Fibroblast of skin of left quadriceps (primary cell): ENCODE results near the gene EPB41L4B.

ENCODE experiments used
- DNase-seq, 2 experiments: peaks; one replicate each; pipeline ENCODE4 v3.0.0-alpha.2; 2013; ENCODE audit warnings: low read depth in 2 of 2

Gene EPB41L4B

GRCh38 chr9:109269839-109270238 lies 51.0 kb downstream of the EPB41L4B start:
- DNase-seq: no peak

- no peak for DNase-seq
These were observed 51.8 kb downstream of the EPB41L4B start for GRCh38 chr9:109269081-109269480.

- no peak for DNase-seq
These were observed 53.3 kb downstream of the EPB41L4B start for GRCh38 chr9:109267555-109267954.

DNA sequence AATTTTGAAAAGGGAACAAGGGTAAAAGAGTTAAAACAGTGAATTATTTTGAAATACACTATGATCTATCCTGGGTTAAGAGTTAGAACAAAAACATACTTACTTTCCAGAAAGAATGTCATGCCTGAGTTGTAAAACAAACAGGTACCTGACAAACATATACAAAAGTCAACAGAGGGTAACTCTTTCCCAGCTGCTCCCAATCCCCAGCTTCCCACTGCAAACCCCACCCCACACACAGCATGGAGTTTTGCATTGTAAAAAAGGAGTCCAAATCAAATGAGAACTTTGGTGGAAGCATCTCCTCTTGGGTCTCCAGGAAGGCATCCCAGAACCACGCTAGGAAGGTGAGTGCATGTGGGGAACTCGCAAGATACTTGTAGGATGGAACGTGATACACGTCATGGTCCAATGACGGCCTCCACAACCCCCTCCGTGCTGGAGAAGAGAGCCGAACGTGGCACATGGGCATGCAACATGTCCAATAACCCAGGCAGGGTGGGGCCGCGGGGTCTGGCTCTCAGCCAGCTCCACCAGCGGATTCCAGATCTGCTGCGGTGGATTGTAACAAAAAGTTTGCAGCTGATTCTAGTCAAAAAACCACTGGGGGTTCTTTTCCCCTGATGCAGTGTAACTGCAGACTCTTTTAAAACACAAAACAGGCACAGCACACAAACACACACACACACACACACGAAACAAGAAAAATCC lies 55.8 kb downstream of the EPB41L4B start:
- no peak for DNase-seq

DNA sequence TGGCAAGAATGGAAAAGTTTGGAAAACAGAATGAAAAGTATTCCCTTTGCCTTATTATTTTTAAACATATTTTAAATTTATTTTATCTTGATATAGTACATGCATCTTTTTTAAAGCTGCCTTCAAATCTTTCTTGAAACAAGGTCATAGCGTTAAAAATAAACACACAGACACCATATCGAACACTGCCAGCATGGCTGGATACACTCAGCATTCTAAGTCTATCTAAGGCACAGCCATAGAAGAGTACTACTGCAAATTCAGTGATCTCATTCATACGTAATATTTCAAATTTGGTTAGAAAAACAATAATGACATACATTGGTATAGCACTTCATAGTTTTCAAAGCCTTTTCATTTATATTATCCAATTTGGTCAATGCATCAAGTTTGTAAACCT lies 57.5 kb downstream of the EPB41L4B start:
- no peak for DNase-seq

DNA sequence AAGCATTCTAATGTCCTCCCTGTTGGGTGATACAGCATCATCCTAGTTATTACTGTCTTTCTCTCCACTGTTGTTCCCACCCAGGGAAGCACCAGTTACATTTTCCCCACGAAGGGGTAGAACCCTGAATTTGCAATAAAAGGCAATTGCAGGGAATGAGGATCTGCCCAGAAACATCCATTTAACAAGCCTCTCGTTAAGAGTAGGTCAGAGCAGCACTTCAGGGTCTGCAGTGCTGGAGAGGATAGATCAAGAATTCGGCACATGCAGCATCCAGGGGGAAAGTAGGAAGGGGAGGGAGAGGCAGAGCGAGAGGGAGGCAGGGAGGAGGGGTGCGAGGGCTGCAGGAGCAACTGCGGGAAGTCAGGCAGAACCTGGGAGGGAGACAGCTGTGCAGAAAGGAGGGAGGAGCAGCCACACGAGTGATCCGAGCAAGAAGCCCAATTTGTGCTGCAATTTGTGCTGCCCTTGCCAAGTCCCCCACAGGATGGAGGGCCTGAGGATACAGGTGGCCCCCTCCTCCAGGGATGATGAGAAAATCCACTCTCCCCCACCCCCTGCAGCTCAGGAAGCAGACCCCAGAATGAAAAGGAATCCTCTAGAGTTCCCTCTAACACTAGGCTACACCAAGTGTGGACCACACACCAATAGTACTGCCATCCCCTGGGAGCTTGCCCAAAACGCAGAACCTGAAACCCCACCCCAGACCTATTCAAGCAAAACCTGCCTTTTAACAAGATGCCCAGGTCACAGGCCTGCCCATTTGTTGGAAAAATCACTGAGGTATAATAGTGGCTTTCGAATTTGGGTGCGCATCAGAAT lies 62.2 kb downstream of the EPB41L4B start:
- no peak for DNase-seq

DNA sequence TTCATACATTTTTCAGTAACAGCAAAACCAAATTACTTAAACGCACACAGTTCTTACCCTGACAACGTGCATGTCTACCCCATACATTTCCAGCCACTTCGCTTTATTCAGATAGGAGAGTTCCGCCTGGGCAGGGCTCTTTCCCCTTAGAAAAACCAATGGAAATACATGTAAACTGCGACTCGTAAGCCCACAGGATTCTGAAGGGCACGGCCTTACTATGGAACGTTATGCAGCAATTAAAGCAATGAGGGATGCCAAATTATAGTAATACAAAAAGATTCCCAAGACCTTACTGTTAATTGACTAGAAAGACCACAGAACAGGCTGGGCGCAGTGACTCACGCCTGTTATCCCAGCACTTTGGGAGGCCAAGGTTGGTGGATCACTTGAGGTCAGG lies 64.5 kb downstream of the EPB41L4B start:
- DNase-seq: peak in 1 of 2 experiments; percentile 21

DNA sequence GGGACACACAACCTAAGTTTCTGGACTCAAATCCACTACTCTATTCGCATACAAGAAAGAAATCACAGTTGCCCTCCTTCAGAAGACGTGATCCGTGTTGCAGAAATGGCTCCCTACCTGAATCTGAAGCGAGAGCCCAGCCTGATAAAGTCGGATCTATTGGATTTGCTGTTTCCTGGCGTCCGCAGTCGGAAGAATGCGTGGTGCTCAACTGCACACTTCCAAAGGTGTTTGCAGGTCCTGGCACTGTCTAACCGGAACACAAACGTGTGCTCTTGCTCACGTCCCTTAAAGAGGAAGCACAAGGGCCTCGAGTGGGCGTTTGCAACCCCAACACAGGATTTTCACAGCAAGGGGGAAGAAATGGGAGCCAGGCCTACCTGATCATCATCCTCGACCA lies 65.5 kb downstream of the EPB41L4B start:
- no peak for DNase-seq

DNA sequence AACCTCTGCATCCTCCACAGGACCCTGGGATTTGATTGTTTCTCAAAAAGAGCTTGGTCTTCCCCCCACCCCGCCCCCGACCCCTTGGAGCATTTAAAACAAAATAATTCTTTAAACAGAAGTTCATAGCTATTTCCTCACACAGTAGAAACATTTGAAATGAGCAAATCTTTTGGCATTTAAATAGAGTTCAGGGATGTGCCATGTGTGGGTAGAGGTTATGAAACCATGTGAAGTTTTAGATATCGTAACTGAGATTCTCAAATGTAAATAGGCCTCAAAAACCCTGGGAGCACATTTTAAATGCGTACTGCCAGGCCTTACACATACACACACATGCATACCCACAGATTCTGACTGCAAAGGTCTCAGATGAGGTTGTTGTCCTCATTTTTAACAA lies 66.5 kb downstream of the EPB41L4B start:
- peak; percentile 27 to 32 for DNase-seq

DNA sequence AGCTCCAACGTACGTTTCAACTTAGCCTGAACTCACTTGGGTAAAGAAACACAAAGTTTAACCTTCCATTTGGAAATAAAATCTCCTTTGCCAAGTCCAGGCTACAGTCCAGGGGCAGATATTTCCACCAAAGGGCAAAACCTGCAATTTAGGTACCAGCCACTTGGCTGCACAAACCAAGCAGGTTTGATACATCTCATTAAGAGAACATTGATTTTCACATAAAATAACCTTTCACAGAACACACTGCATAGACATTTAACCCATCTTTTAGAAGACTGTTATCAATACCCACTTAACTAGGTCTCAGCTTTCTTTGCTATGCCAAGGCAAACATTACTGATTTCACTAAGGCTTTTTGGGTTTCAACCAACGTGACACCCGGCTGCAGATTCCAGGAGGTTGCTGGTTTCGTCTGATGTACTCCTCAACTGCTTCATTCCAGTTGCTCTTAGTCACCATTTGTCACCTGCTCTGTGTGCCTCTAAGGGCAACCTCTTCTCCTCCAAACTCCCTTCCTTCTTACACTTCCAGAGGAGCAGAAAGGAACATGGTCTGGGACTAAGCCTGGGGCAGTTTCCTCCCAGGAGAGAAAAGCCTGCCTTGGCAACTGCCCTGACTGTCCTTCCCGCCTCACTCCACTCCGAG lies 67.1 kb downstream of the EPB41L4B start:
- DNase-seq: no peak

GRCh38 chr9:109253241-109253636 lies 67.6 kb downstream of the EPB41L4B start:
- DNase-seq: no peak

DNA sequence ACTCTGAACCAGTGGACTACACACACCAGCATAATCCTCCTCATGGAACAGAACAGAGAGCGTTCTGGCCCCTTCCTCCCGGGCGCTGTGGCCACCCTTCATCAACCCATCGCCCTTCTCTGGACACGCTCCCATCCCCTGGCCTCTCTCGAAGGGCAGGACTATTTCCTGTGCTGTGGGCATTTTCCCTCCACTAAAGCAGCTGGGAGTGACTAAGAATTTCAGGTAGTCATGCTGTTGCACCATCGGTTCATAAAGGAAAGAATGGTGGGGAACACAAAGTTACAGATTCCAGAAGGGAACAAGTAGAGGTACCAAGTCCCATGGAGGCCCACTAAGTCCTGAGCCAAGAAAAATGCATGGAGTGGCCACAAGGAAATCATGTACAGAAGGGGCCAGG lies 68.6 kb downstream of the EPB41L4B start:
- no peak for DNase-seq

DNA sequence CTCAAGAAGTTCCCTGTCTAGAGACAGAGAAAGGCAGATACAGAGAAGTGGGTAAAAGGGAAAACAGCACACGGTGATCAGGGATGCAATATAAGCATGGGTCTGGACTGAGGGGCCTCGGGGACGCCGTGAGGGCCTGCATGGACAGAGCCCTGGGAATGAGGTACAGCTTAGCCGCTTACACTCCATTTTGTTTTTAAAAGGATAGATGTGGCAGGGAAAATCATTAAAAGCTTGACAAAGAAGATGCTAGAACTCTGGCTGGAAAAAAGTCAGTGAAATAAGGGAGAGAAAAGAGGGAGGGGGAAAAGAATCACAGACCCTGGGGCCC lies 69.1 kb downstream of the EPB41L4B start:
- no peak for DNase-seq

DNA sequence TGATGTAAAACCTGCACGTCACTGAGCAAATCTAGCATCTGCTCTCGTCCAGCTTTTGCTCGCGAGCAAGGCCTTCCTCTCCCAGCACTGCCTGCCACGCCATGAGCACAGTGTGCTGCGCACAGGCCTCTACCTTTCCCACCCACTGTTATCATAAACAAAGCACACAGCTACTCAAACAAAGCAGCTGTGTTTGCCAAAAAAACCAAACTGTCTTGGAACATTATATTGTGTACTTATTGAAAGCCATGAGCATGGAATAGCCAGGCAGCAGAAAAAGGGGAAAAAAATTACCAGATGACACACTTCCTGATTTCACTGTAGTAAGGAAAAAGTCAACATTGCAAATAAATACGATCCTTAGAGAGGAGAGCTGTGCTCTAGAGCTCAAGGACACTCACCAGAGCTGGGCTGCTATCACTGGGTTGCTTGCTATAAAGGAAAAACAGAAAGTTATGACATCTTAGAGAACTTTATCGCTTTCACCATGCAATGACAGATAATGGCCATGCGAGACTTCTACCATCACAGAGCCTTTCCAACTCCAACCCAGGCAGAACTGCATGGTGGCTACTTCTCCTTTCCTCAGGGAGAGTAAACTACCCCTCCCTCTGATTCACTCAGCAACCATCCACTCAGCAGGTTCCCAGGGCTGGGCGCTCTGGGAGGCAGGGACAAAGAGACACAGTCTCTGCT lies 69.6 kb downstream of the EPB41L4B start:
- no peak for DNase-seq

- no peak for DNase-seq
These were observed 70.1 kb downstream of the EPB41L4B start for GRCh38 chr9:109250771-109251079.

DNA sequence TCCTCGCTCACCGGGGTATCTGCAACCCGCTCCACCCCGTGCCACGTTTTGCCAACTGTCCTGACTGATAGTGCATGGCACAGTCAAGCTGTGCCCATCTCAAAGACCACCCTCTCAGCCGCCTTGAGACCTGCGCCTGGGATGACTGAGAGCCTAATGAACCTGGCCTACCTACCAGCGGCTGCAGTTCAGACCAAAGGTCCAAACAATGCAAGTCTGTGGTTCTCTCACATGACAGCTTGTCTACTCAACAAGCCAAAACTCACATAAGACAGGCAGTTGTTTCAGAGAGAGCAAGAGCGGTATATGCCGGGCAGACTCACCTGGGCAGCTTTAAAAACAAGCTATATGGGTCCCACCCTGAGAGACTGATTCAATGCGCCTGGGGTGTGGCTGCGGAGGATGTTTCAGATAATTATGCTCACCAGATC lies 70.5 kb downstream of the EPB41L4B start:
- no peak for DNase-seq

GRCh38 chr9:109249615-109250014 lies 71.2 kb downstream of the EPB41L4B start:
- no peak for DNase-seq

DNA sequence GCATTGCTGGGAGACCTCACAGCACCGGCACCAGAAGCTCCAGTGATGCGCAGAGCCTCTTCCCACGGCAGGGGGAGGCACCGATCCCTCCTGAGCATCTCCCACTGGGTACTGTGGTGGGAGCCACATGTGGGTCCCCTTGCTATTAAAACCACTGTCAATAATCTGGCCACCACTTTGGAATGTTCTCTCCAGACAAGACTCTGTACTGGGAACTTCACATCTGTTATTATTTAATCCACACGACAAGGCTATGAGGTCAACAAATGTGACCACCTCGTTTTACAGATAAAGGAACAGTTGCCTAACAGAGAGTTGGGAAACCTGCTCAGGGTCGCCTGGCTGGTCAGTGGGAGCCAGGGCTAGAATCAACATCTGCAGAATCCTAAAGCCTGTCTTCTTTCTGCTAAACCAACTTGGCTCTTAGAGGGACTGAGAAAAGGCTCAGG lies 72.7 kb downstream of the EPB41L4B start:
- DNase-seq: no peak

DNA sequence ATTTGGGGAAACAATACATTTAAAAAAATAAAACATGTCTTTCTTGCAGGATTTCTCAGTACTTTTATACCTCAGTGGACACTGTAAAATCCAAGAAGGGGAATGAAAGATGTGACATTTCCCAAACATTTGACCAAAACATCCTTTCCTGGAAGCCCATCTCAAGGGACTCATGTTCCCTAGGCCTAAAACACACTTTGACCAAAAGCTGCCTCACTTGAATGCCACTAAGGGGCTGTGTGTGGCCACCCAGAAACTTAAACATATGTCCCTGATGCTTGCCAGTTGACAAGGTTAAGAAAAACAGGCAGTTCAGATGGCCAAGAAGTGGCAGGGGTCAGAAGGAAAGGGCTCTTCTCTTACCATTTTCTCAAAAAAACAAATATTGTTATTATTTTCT lies 73.6 kb downstream of the EPB41L4B start:
- DNase-seq: no peak

DNA sequence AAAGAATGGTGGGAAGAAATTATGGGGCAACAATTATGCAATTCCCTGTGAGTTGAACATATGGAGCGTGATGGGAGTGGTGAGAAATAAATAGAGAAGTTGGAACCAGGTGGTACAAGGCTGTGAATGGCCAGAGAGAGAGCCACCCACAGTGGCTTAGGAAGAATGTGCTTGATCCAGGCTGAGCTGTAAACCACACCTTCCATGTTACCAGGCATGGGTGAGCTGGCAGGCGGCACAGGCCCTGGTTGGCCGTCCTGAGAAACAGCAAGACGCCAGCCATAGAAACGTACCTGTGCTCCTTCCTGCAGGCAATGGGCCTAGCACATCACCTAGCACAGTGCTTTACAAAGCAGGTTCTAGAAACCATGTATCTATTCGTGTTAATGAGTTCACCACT lies 74.3 kb downstream of the EPB41L4B start:
- no peak for DNase-seq

DNA sequence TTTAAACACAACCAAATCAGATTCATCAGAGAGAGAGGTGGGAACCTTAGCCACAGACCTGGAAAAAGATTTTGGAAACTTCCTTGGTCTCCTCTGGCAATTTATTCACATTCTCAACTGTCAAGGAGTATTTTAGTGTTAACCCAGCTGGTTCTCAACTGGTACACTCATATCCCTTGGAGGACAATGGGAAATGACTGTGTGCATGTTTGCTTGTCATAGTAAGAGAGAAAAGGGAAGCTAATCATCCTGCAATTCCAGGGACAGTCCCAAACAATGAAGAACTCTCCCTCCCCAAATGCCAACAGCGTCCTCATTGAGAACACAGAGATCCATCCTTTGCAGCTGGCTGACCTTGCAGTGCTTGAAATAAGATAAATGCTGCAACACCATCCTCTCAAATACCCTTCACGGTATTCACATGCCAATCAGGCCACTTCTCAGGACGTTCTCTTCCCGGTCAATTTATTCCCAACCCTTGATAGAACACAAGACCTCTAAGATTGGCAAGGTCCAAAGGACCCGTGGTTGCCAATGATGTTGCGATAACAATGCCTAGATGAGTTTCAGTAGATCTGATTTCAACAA lies 75.5 kb downstream of the EPB41L4B start:
- DNase-seq: no peak
